Breast epithelium (tissue), 3 donors: ENCODE results near the gene COL6A5.

Experiments
- POLR2A ChIP-seq: fragments of 450-650 bp; IDR thresholded peaks from one replicate; pipeline ENCODE4 v1.6.1; 2016; ENCODE audit warnings: antibody characterized with exemption, mild to moderate bottlenecking, moderate library complexity
- POLR2AphosphoS5 ChIP-seq, 3 donors: sonication (generic); formaldehyde crosslinking; IDR thresholded peaks; one replicate each; pipeline ENCODE4 v1.6.1; 2017; ENCODE audit warnings: antibody characterized with exemption in 3 of 3
- TF ChIP-seq, protein P1 (sequence below), 3 donors: fragments of 450-650 bp; IDR thresholded peaks; one replicate each; pipeline ENCODE4 v1.5.1; 2016 to 2017; ENCODE audit warnings: antibody characterized with exemption in 3 of 3, mild to moderate bottlenecking in 3 of 3, moderate library complexity in 3 of 3

DNA sequence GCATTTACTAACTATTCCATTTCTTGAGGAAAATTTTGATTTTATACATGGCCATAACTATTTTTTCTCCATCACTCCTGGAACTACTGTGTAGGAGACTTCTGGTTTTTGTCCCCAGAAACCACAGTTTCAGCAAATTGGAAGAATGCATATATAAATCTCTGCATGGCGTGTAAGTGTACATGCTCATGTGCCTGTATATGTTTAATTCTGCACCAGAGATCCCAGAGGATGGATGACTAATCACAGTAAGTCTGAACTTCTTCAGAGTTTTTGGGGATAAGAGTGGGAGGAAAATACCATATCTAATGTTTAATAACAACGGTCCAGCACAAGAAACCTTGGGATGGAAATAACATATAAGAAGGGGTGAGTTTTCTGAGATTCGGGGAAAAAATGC, 160.6 kb downstream of the COL6A5 start:
- TF ChIP-seq POLR2A (no peak), POLR2AphosphoS5 (IDR thresholded peaks at IDR 0.05) (no peak)
- TF ChIP-seq, protein P1, sequence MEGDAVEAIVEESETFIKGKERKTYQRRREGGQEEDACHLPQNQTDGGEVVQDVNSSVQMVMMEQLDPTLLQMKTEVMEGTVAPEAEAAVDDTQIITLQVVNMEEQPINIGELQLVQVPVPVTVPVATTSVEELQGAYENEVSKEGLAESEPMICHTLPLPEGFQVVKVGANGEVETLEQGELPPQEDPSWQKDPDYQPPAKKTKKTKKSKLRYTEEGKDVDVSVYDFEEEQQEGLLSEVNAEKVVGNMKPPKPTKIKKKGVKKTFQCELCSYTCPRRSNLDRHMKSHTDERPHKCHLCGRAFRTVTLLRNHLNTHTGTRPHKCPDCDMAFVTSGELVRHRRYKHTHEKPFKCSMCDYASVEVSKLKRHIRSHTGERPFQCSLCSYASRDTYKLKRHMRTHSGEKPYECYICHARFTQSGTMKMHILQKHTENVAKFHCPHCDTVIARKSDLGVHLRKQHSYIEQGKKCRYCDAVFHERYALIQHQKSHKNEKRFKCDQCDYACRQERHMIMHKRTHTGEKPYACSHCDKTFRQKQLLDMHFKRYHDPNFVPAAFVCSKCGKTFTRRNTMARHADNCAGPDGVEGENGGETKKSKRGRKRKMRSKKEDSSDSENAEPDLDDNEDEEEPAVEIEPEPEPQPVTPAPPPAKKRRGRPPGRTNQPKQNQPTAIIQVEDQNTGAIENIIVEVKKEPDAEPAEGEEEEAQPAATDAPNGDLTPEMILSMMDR (IDR thresholded peaks at IDR 0.05): no peak
